GM12873 (cell line): ENCODE results near the gene IFNG.
A peak's percentile ranks its signal among the peaks of the same experiment; 100 is the strongest.

Experiments
- CTCF ChIP-seq: IDR thresholded peaks from 2 replicates; pipeline ENCODE4 v1.5.1; 2012; ENCODE audit warnings: low read depth, mild to moderate bottlenecking, moderate library complexity, low read length, control low read depth; ENCODE audit not compliant: insufficient read depth; ENCODE audit errors: missing control alignments

The IFNG gene

GRCh38 chr12:68162374-68162773 lies 2.8 kb upstream of the IFNG start:
- no peak for TF ChIP-seq CTCF

GRCh38 chr12:68158432-68158831 lies 1.1 kb downstream of the IFNG start:
- peak; percentile 48 for TF ChIP-seq CTCF

- no peak for TF ChIP-seq CTCF
Observed at GRCh38 chr12:68157380-68157779, 2.2 kb downstream of the IFNG start.

DNA sequence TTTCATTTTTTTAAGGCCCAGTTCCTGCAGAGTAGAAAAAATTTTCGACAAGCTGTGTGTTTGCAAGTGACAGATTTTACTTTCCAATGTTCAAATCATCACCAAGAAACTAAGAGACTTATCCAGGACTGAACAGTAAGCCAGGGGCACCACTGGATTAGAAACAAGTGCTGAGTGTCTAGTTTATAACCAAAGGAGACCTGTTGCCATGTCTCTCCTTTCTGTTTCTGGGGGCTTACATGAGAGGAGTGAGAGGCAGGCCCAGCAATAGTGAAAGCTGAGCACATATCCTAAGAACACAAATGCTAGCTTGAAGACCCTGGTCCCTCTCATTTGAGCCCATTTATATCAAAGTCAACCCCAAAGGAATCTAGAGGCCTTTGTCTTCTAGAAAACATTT lies 2.9 kb downstream of the IFNG start:
- no peak for TF ChIP-seq CTCF

DNA sequence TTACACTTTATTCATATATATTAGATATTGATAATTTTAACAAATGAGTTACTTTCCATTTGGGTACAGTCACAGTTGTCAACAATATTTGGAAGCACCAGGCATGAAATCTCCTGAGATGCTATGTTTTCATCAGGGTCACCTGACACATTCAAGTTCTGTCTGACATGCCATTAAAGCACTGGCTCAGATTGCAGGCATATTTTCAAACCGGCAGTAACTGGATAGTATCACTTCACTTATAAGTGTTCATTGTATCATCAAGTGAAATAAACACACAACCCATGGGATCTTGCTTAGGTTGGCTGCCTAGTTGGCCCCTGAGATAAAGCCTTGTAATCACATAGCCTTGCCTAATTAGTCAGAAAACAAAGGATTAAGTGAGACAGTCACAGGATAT lies 4.8 kb downstream of the IFNG start:
- TF ChIP-seq CTCF, result no peak

GRCh38 chr12:68148261-68148951 lies 11.1 kb downstream of the IFNG start:
- TF ChIP-seq CTCF, result no peak

- TF ChIP-seq CTCF, result no peak
Observed at GRCh38 chr12:68140556-68140955, 19.0 kb downstream of the IFNG start.

GRCh38 chr12:68139941-68140340 lies 19.6 kb downstream of the IFNG start:
- no peak for TF ChIP-seq CTCF
